H54 (cell line): Measurements from ENCODE around the gene NKTR.

Experiments
- DNase-seq: peaks from one replicate; pipeline ENCODE4 v3.0.0; 2011; ENCODE audit warnings: low spot score, mixed read lengths; ENCODE audit not compliant: insufficient read length
- FAIRE-seq: peaks from 3 replicates; lab custom pipeline; 2011; peaks lifted over from hg19 to GRCh38; lab: Jason Lieb, UNC
- POLR2A ChIP-seq: IDR thresholded peaks from 2 replicates; pipeline ENCODE4 v1.6.1; 2011; ENCODE audit warnings: low read depth, mild to moderate bottlenecking, low read length

NKTR gene

DNA sequence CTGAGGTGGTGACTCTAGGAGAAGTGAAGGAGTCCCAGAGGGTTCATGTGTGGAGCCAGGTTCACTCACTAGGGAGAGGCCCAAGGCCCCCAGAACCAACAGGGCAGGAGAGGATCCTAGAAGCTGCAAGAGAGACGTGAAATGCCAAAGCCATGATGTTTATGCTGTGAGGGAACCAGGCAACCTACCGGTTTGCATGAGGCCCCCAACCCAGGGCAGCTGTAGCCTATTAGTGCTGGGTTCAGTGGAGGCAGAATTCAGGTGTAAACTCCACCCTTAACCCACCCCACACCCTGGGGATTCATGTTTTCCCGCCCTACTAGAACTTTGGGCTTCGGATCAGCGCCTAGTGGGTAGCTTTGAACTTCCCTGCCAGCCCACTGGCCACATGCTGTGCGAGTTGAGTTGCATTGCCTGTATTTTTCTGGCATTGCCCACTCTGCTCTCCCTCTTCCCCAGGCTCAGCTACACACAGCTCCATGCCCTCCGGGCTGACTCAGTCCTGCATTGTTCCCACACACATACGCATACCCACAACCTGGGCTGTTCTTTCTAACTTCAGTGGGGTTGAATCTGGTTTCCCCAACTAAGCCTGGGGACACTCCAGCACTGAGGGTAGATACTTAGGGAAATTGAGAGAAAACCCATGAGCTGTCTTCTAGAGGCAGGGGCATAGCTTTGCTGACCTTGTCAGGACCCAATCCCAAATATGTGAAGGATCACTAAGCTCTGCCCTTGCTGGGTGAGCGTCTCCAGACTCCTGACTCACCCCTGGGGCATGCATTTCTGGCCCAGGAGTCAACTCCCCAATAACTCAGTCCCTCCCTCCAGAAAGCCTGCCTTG, 51.0 kb downstream of the NKTR start:
- peak; percentile 53 for FAIRE-seq
- peak; percentile 9; the same call in 1 of the 2 replicates for TF ChIP-seq POLR2A
- DNase-seq = peak; percentile 88

DNA sequence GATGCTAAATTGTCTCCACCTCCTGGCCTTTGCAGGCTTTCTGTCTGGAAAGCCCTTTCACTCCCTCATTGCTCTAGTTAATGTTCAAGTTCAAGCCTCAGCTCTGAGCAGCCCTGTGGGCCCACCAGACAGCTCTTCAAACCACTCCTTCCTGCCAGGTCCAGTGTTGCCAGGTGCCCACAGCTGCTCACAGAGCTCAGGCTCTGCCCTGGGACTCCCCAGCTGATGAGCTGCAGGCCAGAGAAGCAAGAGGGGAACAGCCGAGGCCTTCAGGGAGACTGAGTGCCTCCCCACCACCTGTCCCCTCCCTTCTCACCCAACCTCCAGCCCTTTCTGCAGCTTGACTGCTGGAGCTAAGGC, 51.7 kb downstream of the NKTR start:
- FAIRE-seq = no peak
- DNase-seq = no peak
- TF ChIP-seq POLR2A = no peak

DNA sequence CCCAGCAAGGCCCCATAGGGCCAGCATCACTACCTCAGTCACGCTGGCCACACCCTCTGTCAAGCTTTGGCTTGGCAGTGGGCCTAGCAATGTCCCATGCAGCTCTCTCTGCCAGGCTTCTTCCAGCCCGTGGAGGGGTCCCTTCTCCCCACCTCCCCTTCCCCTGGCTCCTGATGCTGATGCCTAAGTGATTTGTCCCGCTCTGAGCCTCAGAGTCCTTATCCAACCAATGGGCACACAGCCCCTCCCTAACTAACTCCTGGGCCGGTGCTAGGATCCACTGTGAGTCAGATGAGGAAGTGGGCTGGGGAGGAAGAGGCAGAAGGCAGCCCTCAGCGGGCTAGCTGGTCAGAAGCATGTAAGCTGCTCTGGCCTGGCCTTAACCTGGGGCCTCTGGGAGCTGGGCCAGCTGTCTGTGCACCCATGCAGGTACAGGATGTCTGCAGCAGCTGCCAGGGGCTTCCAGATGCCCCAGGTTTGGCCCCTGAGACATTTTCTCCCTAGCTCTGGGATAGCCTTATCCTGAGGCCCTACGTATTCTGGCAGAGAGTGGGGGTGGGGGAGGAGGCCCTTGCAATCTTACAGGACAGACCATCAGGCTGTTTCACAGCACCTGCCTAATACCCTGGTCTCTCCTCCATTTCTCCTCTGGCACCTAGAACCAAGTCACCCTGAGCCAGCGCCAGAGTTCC, 52.3 kb downstream of the NKTR start:
- FAIRE-seq (peak; percentile 70), DNase-seq (peak; percentile 90)

DNA sequence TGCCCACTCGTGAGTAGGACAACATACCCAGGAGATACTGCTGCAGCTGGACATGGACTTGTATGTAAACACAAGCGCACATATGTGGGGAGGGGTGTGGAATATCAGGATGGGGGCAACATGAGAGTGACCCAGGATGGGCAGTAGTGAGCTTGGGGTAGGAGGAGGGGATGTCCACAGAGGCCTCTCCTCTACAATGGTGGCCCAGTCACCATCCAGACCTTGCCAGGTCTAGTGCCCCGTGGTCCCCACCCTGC, 52.7 kb downstream of the NKTR start:
- TF ChIP-seq POLR2A = no peak
- FAIRE-seq (no peak), DNase-seq (no peak)

More for the DNA sequence above, 52.3 kb downstream of the NKTR start:
- TF ChIP-seq POLR2A = peak; percentile 91

DNA sequence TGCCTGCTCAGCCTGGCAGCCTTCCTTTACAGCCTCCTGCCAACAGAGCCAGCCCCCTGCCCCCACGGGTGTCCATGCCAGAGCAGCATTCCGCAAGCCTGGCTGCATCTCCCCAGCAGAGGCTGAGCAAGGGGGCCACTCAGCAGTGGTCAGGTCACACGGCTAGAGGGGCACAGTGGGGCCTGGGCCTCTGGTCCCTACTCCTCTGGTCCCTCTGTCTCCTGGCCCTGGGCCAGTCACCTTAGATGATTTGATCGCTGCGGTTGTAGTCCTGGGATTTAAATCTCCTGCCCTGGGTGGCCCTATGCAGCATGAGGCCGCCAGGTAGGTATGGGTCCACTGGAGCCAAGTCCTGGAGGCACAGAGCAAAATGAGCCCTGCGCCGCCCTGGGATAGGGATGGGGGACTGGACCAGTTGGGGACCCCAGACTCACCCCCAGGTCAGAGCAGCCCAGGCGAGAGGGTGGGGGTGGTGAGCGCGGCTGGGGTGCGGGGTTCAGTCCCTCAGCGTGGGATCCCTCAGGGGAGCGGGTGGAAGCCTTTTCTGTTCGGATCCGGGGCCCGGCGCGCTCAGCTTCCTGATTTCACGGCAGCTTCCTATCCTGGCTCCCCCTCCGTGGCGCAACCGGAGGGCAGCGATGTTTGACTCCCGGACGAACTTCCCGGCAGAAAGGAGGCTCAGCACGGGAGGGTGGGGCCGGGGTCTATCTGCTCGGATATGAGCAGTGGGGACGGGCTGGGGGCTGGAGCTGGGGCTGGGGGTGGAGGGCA, 53.3 kb downstream of the NKTR start, which contains the start of gene ZBTB47:
Gene ZBTB47 (plus strand): TSS at position 138 of the 771 bp plus-strand sequence. CDS start 4,659 bp downstream, outside the sequence.
- no peak for DNase-seq
- no peak for FAIRE-seq
- TF ChIP-seq POLR2A = no peak; the same call in 1 of the 2 replicates

DNA sequence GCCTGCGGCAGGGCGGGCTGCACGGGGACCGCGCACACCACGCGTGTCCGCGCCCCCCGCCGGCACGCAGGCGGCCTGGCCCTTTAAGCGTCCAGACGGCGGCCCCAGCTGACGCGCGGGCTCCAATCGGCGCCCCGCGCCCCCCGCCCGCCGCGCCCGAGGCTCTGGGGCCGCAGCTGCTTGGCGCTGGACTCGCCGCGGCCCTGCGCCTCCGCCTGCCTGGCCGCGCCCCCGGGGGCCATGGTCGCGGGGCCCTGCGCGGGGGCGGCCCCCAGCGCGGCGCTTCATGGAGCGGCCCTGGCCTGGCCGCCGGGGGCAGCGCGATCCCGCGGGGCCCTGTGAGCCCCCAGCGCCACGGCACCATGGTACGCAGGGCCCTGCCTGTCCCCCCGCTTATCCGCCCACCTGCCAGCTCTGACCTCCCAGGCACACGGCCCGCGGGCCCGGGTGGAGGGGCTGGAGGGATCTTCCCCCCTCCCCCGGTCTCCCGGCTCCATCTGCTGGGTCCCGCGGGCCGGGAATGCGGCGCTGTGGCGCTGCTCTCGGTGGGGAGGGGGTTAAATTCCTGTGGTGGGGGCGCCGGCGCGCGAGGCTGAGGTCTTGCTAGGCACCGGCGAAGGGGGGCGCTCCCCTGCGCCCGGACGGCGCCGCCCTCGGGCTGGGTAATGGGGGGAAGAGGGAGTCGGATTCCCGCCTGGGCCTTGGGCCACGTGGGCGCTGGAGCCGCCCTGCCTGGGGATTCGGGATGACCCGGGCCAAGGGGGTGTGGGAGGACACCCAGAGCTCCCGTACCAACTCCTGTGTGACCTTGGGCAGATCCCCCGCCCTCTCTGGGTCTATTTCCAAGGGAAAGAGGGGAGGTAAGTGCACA, 54.1 kb downstream of the NKTR start:
- peak; percentile 20; the same call in 1 of the 2 replicates for TF ChIP-seq POLR2A
- DNase-seq (no peak), FAIRE-seq (no peak)

DNA sequence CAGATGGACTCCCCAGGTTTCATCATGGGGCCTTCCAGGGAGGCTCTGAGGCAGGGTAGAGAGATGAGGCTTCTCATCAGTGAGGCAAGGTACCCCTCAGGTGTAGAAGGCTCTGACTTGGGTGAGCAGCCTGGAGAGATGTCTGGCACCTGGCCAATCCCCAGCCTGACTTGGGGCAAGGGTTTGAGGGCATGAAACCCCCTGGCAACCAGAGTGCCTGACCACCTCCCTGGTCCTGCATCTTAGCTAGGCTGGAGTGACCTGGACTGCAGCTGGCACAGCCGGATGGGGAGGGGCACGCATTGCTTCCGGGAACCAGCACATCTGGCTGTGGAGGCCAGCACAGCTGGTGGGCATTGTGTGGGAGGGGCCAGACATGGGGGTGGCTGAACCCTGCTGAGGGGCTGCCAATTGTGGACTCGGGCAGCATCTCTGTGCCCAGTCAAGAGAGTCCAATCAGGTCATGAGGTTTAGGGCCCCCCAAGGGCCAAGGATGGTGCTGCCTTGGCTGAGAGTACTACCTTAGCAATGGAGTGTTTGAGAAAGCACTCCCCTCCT, 54.9 kb downstream of the NKTR start:
- DNase-seq (no peak), FAIRE-seq (no peak)

DNA sequence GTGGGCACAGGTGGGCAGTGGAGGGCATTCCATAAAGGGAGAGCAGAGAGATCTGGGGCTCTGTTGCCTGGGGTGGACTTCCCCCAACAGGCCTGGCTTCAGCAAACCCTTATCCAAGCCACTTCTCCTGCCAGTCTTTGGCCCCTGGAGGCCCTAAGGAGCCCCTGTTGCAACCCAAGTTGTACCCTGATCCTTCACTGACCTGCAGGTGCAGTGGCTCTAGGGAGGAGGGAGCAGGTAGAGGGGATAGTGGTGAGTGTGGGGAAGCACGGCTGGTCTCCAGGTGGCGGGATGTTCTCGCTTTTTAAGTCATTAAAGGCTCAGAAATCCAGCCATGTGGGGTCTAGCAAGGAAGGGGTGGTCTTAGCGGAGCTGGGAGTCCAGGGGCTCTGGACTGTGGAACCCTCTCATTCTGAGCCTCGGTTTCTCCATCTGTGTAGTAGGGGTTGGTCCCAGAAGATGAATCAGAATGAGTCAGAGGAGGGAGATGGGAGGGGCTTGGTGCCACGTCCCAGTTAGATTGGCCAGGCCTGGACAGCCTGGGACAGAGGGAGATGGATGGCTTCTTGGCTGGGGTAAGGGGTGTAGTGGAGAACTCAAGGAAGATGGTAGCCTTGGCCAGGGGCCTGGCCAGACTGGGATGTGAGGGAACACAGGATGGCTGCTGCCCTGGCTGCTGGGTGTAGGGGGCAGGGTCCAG, 55.6 kb downstream of the NKTR start:
- no peak for TF ChIP-seq POLR2A

More for the DNA sequence above, 54.9 kb downstream of the NKTR start:
- no peak for TF ChIP-seq POLR2A

DNA sequence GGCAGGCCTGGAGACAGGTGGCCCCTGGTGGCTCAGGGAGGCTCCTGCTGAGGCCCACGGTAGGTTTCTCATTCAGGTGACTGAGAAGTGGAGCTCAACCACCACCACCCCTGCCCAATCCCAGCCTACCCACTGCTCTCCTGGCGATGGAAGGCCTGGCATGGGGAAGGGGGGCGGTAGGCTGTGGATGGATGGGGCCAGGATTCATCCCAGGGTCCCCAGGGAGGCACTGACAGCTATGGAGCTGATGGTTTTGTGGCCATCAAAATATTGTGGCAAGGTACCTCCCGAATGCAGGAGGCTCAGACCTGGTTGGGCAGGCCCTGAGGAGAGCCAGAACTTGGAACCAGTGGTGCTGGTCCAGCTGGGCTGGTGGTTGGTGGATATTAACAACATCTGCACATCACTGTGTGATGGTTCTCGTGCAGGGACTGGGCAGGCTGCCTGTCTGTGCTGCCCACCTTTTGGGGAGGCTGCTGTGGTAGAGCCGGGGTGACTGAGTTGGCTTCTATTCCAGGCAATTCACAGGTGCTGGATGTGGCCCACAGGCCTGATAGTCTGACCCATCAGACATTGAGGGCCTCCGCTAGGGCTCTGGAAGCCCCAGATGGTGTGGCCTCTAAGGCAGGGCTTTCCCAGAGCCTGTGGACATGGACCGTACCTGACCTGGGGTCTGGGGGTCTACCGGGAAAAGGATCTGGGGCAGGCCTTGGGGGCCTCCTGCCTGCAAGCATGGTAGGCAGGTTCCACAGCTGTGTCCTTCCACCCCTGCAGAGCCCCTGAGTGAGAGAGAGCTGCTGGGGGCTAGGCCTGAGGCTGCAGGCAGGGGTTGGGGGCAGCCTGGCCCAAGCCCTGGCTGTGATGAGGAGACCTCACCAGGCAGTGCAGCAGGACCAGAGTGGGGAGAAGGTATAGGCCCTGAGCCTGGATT, 56.5 kb downstream of the NKTR start:
- FAIRE-seq (no peak), DNase-seq (no peak)
- no peak for TF ChIP-seq POLR2A

More for the DNA sequence above, 55.6 kb downstream of the NKTR start:
- FAIRE-seq (no peak), DNase-seq (no peak)

DNA sequence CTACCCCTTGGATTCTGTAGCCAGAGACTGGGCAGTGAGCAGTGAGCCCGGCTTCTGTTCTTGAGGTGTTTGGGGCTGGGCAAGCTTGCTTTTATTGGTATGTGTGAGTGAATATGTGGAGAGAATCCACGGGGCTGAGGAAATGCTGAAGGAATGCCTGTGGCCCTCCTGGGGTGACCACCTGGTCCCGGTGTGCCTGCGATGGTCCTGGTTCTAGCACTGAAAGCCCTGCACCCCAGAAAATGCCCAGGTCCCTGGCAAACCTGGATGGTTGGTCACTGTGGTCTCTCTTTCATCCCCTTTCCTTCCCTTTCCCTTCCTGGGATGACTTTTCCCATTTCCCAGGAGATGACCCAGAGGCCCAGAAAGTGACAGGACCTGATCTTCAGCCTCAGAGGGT, 57.2 kb downstream of the NKTR start:
- TF ChIP-seq POLR2A = no peak
- DNase-seq (no peak), FAIRE-seq (no peak)

DNA sequence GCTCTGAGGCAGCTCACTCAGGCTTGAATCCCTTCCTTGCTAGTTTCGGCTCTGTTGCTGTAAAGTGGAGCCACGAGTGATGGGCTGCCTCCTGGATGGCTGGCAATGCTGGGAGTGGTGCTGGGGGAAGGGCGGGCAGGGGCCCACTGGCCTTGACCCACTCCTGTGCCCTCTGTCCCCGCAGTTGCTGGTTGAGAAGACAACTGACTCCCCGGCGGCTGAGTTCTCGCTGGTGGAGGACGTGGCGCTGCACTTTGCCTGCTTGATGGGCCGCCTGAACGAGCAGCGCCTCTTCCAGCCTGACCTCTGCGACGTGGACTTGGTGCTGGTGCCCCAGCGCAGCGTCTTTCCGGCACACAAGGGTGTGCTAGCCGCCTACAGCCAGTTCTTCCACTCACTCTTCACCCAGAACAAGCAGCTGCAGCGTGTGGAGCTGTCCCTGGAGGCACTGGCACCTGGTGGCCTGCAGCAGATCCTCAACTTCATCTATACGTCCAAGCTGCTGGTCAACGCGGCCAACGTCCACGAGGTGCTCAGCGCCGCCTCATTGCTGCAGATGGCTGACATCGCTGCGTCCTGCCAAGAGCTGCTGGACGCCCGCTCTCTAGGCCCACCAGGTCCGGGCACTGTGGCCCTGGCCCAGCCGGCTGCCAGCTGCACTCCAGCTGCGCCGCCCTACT, 57.7 kb downstream of the NKTR start:
- FAIRE-seq = no peak
- TF ChIP-seq POLR2A = no peak
- no peak for DNase-seq
